SU-DHL-6 (cell line): ENCODE results near the gene GAGE12D.
"Not testable (repeated sequence)": the region's sequence is repeated elsewhere in the genome, so short reads cannot be mapped to it uniquely, and the experiment has no call there.

ENCODE experiments used
- H2AFZ ChIP-seq: fragments of 200-600 bp; sonication (generic); 2 replicates; pipeline ENCODE4 v1.6.1; 2014; ENCODE audit warnings: low read depth, mild to moderate bottlenecking, moderate library complexity, mixed read lengths, antibody characterized with exemption, low read length; ENCODE audit not compliant: severe bottlenecking
- H3F3A ChIP-seq: fragments of 200-600 bp; shearing (Covaris generic); 2 replicates; pipeline ENCODE4 v1.6.0; 2016; ENCODE audit warnings: antibody characterized with exemption, mild to moderate bottlenecking; ENCODE audit not compliant: insufficient read depth
- H3K27ac ChIP-seq: fragments of 200-600 bp; sonication (generic); 2 replicates; pipeline ENCODE4 v1.5.1; 2016; ENCODE audit warnings: low read depth, mild to moderate bottlenecking, low read length, moderate library complexity, mixed read lengths
- H3K27me3 ChIP-seq: fragments of 200-600 bp; sonication (generic), shearing (Covaris generic); 2 replicates; pipeline ENCODE4 v1.6.0; 2014; ENCODE audit warnings: mild to moderate bottlenecking, low read length
- H3K36me3 ChIP-seq: fragments of 200-600 bp; sonication (generic); 2 replicates; pipeline ENCODE4 v1.6.1; 2014; ENCODE audit warnings: mild to moderate bottlenecking, low read length, mixed read lengths
- H3K4me2 ChIP-seq: fragments of 300-600, 200-600 bp; shearing (Covaris generic), sonication (generic); 2 replicates; pipeline ENCODE4 v1.6.0; 2014; ENCODE audit warnings: low read length, low read depth, mild to moderate bottlenecking; ENCODE audit not compliant: poor library complexity, severe bottlenecking
- H3K4me3 ChIP-seq: fragments of 200-600 bp; sonication (generic); 2 replicates; pipeline ENCODE4 v1.5.1; 2014; ENCODE audit warnings: antibody characterized with exemption, low read length, mild to moderate bottlenecking, mixed read lengths; ENCODE audit not compliant: insufficient read depth, poor library complexity, severe bottlenecking
- H3K79me2 ChIP-seq: fragments of 200-600 bp; sonication (generic); 2 replicates; pipeline ENCODE4 v1.6.1; 2014; ENCODE audit warnings: mild to moderate bottlenecking, low read length, moderate library complexity; ENCODE audit not compliant: insufficient read depth
- H3K9ac ChIP-seq: fragments of 200-600 bp; sonication (generic); 2 replicates; pipeline ENCODE4 v1.7.0; 2014; ENCODE audit warnings: mild to moderate bottlenecking, low read length
- H3K9me2 ChIP-seq: fragments of 200-600 bp; sonication (generic); replicated peaks from 2 replicates; pipeline ENCODE4 v1.6.1; 2014; ENCODE audit warnings: low read length; ENCODE audit not compliant: insufficient read depth
- H3K9me3 ChIP-seq: fragments of 200-600 bp; sonication (generic); 2 replicates; pipeline ENCODE4 v1.6.1; 2014; ENCODE audit warnings: low read length, mixed read lengths; ENCODE audit not compliant: insufficient read depth
- H4K20me1 ChIP-seq: fragments of 200-600 bp; sonication (generic); 2 replicates; pipeline ENCODE4 v1.6.1; 2014; ENCODE audit warnings: low read depth, mild to moderate bottlenecking, antibody characterized with exemption, low read length, moderate library complexity, mixed read lengths

GAGE12D gene

DNA sequence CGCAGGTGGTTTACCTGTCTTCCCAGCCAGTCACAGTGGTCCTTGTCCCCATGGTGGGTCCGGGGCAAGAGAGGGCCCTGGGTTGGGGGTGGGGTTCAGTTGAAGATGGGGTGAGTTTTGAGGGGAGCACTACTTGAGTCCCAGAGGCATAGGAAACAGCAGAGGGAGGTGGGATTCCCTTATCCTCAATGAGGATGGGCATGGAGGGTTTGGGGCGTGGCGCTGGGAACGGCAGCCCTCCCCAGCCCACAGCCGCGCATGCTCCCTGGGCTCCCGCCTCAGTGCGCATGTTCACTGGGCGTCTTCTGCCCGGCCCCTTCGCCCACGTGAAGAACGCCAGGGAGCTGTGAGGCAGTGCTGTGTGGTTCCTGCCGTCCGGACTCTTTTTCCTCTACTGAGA is 47.7 kb downstream of the GAGE12D start, which contains the start of gene GAGE2A:
Gene GAGE2A, plus strand, starts transcription at position 301 of the 400 bp plus-strand sequence. CDS start 1,155 bp downstream, outside the sequence.
- not testable (repeated sequence) for H3K9me2 ChIP-seq, H3K27ac ChIP-seq, H3K4me2 ChIP-seq, H4K20me1 ChIP-seq, H3K4me3 ChIP-seq, H3K79me2 ChIP-seq, H3F3A ChIP-seq, H3K27me3 ChIP-seq, H3K9ac ChIP-seq, H2AFZ ChIP-seq, H3K9me3 ChIP-seq, H3K36me3 ChIP-seq

DNA sequence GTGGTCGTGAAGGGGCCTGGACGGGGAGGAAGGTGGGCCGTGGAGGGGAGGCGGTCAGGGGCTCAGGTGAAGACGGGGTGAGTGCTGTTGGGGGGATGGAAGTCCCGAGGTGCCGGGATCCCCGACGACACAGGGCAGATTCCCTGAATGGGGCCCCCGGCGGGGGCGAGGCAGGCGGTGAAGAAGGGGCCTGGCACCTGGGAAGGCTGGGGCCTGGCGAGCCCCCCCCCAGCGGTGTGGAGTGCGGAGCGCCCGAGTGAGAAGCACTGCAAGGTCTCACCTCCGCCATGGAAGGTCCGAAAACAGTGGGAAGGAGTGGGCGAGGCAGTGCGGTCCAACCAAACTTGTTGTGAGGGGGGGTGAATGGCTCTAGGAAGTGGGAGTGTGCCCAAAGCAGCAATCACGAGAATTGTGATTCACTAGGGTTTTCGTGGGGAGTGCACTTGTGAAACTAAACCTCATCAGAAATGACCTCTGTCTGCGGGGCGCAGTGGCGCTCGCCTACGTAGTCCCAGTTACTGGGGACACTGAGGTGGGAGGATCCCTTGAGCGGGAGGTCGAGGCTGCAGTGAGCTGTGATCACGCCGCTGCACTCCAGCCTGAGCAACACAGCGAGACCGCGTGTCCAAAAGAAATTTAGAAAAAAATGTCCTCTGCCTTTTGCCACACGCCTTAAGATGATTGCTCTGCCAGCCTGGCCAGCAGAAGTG is 48.4 kb downstream of the GAGE12D start:
- H3K79me2 ChIP-seq, H3K4me3 ChIP-seq, H3K9ac ChIP-seq, H3K9me3 ChIP-seq, H3K27me3 ChIP-seq, H3K36me3 ChIP-seq, H4K20me1 ChIP-seq, H2AFZ ChIP-seq, H3K4me2 ChIP-seq, H3K27ac ChIP-seq, H3F3A ChIP-seq, H3K9me2 ChIP-seq: not testable (repeated sequence)

DNA sequence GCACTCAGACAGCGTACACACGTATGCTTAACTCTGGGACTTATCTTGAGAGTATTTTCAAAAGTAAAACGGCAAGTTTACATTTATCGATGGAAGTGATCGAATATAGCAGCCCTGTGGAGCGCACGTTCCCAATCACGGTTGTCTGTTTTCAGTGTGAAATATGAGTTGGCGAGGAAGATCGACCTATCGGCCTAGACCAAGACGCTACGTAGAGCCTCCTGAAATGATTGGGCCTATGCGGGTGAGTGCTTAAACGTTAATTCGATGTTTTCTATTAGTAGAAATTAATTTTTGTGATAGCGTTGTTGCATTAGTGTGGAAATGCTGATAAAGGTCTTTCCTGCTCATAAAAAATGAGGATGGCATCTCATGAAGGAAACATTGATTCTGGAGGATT is 49.0 kb downstream of the GAGE12D start:
- not testable (repeated sequence) for H3K36me3 ChIP-seq, H3K79me2 ChIP-seq, H2AFZ ChIP-seq, H3K27ac ChIP-seq, H3F3A ChIP-seq, H3K9me3 ChIP-seq, H3K4me2 ChIP-seq, H3K27me3 ChIP-seq, H3K9me2 ChIP-seq, H4K20me1 ChIP-seq, H3K9ac ChIP-seq, H3K4me3 ChIP-seq
